ENCODE measurements around the gene KIF17.
"Not testable (repeated sequence)": the region's sequence is repeated elsewhere in the genome, so short reads cannot be mapped to it uniquely, and the experiment has no call there.

KIF17 gene

GRCh38 chr1:20721117-20722061 is 3.6 kb upstream of the KIF17 start:
- Mint-ChIP-seq H3K4me1 (peaks cover 20% of the 10 kb centered on the region), H3K4me3 (no peak overlapping the region), H3K9me3 (no peaks in the 10 kb centered on the region), H3K36me3 (ENCODE audit: low read depth) (no peaks in the 10 kb centered on the region), H3K27me3 (ENCODE audit: low read depth, poor library complexity) (peaks cover 33% of the 10 kb centered on the region), H3K27ac (no peak overlapping the region)
- TF ChIP-seq CTCF (IDR thresholded peaks at IDR 0.05) = no peak
- no peak for DNase-seq

DNA sequence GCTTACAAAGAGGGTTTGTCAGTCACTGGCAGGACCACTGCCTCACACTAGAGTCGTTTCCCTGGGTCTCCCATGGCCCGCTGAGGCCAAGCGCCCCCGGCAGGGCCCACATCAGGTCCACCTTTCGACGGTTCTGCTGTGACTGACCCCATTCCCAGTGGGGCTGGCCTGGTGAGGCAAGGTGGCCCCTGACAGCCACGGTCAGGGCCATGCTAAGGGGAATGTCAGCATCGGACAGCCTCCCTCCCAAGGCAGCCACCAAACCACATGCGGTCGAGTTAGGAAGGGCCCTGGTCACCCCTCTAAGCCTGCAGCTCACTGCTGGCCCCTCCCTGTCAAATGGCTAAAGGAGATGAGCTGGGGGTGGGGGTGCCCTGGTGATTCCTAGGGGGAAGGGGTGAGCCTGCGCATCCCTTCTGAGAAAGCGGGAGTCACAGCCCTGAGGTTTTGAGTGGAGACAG is 2.9 kb upstream of the KIF17 start:
- Mint-ChIP-seq H3K36me3 (ENCODE audit: low read depth) (no peaks in the 10 kb centered on the region), H3K27ac (no peak overlapping the region), H3K4me3 (no peak overlapping the region), H3K4me1 (peaks cover 24% of the 10 kb centered on the region), H3K27me3 (ENCODE audit: low read depth, poor library complexity) (peaks cover 38% of the 10 kb centered on the region), H3K9me3 (no peaks in the 10 kb centered on the region)
- DNase-seq = no peak
- no peak for TF ChIP-seq CTCF (IDR thresholded peaks at IDR 0.05)

GRCh38 chr1:20719871-20720620 is 2.2 kb upstream of the KIF17 start:
- Mint-ChIP-seq H3K9me3 (no peaks in the 10 kb centered on the region), H3K36me3 (ENCODE audit: low read depth) (no peaks in the 10 kb centered on the region), H3K4me3 (peak overlapping the region; percentile 44), H3K4me1 (peaks cover 24% of the 10 kb centered on the region), H3K27me3 (ENCODE audit: low read depth, poor library complexity) (peaks cover 38% of the 10 kb centered on the region), H3K27ac (no peak overlapping the region)
- no peak for TF ChIP-seq CTCF (IDR thresholded peaks at IDR 0.05)
- DNase-seq = no peak

DNA sequence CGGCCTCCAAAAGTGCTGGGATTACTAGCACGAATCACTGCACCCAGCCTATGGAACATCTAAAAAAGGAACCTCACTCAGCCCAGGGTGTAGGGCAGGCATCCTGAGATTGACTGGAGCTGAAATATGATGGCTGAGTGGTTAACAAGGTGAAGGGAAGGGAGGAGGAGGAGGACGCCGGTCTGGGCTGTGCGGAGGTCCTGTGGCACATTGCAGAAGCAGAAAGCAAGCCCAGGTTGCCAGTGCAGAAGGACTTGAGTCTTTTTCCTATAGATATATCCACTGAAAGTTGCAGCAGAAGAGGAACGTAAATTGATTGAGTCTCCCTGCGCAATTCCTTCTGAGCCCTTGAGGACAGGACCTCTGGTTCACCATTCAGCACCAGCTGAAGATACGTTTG is 1.5 kb upstream of the KIF17 start:
- Mint-ChIP-seq H3K4me3 (peak overlapping the region; percentile 45), H3K27me3 (ENCODE audit: low read depth, poor library complexity) (peaks cover 35% of the 10 kb centered on the region), H3K4me1 (peaks cover 24% of the 10 kb centered on the region), H3K9me3 (no peaks in the 10 kb centered on the region), H3K27ac (no peak overlapping the region), H3K36me3 (ENCODE audit: low read depth) (no peaks in the 10 kb centered on the region)
- no peak for TF ChIP-seq CTCF (IDR thresholded peaks at IDR 0.05)
- no peak for DNase-seq

DNA sequence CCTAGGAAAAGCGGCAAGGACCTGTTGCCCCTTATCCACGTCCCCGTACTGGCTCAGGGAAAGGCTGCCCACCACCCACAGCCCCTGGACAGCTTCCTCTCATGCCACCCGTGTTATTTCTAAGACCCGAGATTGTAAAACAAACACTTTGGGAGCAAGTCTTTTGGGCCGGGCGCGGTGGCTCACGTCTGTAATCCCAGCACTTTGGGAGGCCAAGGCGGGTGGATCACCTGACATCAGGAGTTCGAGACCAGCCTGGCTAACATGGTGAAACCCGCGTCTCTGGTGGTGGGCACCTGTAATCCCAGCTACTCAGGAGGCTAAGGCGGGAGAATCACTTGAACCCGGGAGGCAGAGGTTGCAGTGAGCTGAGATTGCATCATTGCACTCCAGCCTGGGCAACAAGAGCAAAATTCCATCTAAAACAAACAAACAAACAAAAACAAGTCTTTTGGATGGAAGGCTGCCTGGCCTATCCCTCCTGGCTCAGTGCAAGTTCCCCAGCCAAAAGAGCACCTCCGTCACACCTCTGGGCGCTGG is 606 bp upstream of the KIF17 start:
- not testable (repeated sequence) for H3K27ac Mint-ChIP-seq; H3K9me3 Mint-ChIP-seq; DNase-seq; H3K36me3 Mint-ChIP-seq (ENCODE audit: low read depth)
- peaks cover 35% of the 10 kb centered on the region for H3K27me3 Mint-ChIP-seq (ENCODE audit: low read depth, poor library complexity)
- H3K4me1 Mint-ChIP-seq = peaks cover 24% of the 10 kb centered on the region
- H3K4me3 Mint-ChIP-seq = peak overlapping the region; percentile 74

GRCh38 chr1:20716232-20716631 is 1.6 kb downstream of the KIF17 start:
- H3K4me1 Mint-ChIP-seq = peaks cover 26% of the 10 kb centered on the region
- H3K27ac Mint-ChIP-seq = no peak overlapping the region
- H3K36me3 Mint-ChIP-seq (ENCODE audit: low read depth) = no peaks in the 10 kb centered on the region

More at GRCh38 chr1:20716232-20716631, 1.6 kb downstream of the KIF17 start:
- DNase-seq = no peak
- H3K4me3 Mint-ChIP-seq = peak overlapping the region; percentile 77
- peaks cover 33% of the 10 kb centered on the region for H3K27me3 Mint-ChIP-seq (ENCODE audit: low read depth, poor library complexity)
- TF ChIP-seq CTCF (IDR thresholded peaks at IDR 0.05) = no peak
- H3K9me3 Mint-ChIP-seq = no peaks in the 10 kb centered on the region
